Measurements from ENCODE around the gene NNAT.

The NNAT gene

DNA sequence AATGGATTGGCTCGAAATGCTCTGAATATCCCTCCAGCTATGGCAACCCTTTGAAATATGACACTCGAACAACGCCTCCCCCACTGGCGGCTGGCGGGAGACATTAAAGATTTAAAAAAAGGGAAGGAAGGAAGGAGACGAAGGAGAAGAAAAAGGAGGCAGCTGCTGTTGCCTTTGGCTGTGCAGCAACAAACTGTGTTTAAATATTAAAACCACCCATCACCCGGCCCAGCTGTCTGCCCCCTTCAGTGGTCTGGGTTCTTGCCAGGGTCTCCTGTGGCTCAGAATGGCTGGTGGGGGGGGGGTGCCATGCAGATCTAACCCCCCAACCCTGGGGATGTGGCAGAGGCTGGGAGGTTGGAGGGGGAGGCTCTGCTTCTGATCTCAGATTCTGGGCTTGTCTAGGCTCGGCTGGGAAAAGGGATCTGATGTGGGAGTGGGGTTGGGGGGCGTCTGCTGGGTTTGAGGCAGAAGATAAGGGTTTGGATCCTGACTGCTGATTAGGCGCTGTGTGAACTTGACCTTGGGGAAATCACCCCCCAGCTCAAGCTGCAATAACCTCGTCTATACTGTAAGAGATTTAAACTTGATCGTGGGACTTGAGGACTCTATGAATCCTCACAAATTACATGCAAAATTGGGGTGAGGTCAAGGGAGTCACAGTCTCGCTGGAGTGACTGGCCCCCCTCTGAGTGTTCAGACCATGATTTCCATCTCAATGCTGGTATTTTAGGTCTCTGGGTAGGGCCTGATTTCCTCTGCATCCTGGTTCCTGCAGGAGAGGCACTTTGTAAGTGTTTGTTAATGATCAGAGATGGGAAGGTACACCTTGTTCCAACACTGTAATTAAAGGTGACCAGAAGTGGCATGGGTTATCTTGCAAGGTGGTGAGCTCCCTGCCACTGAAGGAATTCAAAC, 46.9 kb downstream of the NNAT start:
- no peak for DNase-seq

DNA sequence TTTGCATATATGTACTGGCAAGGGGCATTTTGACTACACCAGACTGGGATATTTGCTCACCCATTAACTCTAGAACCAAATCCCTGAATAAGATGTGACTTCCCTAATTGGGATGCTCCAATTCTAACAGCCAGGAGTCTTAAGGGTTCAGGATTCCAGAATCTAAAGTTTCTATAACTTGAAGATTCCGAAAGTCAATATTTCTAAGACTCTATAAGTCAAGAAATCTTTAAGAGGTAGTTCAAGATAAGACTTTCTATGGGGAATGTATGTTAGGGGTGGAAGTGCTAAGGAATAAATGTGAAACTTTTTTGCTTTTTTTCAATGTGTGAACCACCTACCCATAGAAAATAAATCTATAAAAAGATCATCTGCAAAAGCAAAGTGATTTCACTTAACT, 49.4 kb downstream of the NNAT start:
- no peak for DNase-seq

DNA sequence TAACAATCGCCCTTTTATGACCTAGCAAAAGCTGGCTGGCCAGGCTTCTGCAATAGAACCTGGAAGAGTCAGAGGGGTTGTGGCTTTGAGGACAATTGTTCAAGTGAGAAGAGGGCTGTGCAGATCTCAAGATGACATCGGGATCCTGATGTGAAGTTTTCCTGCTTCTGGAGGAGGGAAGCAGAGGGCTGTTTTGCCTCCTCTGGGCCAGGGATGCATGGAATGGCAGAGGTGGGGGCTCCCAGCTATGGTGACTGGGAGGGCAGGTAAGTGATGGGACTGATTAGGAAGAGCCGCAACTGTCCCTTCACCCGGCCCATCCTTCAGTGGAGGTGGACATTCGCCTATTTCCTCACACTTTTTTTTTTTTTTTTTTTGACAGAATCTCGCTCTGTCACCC, 50.0 kb downstream of the NNAT start:
- DNase-seq: no peak
